Globus pallidus (tissue), 1 donor: Measurements from ENCODE around the gene ARHGAP28.

Experiments
- DNase-seq: peaks from one replicate; pipeline ENCODE4 v3.0.0-alpha.2; 2015; ENCODE audit warnings: low spot score

Gene ARHGAP28

GRCh38 chr18:6733758-6734157, 4.2 kb downstream of the ARHGAP28 start:
- DNase-seq: no peak

GRCh38 chr18:6734726-6735430, 5.4 kb downstream of the ARHGAP28 start:
- no peak for DNase-seq

GRCh38 chr18:6737833-6738232, 8.3 kb downstream of the ARHGAP28 start:
- DNase-seq: no peak

- DNase-seq: no peak
Measured at GRCh38 chr18:6738622-6739021, 9.1 kb downstream of the ARHGAP28 start.

GRCh38 chr18:6741232-6741663, 11.7 kb downstream of the ARHGAP28 start:
- no peak for DNase-seq

GRCh38 chr18:6741786-6742185, 12.3 kb downstream of the ARHGAP28 start:
- no peak for DNase-seq

- no peak for DNase-seq
Measured at GRCh38 chr18:6743999-6744398, 14.5 kb downstream of the ARHGAP28 start.

GRCh38 chr18:6744816-6745455, 15.4 kb downstream of the ARHGAP28 start:
- DNase-seq: no peak

- no peak for DNase-seq
Measured at GRCh38 chr18:6745504-6746031, 16.1 kb downstream of the ARHGAP28 start.

- no peak for DNase-seq
Measured at GRCh38 chr18:6746386-6746960, 17.0 kb downstream of the ARHGAP28 start.

GRCh38 chr18:6747646-6748045, 18.1 kb downstream of the ARHGAP28 start:
- no peak for DNase-seq

GRCh38 chr18:6748241-6748640, 18.7 kb downstream of the ARHGAP28 start:
- no peak for DNase-seq

GRCh38 chr18:6750411-6750810, 20.9 kb downstream of the ARHGAP28 start:
- DNase-seq: no peak

- DNase-seq: no peak
Measured at GRCh38 chr18:6751222-6751621, 21.7 kb downstream of the ARHGAP28 start.

GRCh38 chr18:6752202-6752860, 22.8 kb downstream of the ARHGAP28 start:
- no peak for DNase-seq

GRCh38 chr18:6755107-6755506, 25.6 kb downstream of the ARHGAP28 start:
- DNase-seq: no peak

GRCh38 chr18:6757931-6758330, 28.4 kb downstream of the ARHGAP28 start:
- no peak for DNase-seq

- DNase-seq: no peak
Measured at GRCh38 chr18:6759579-6759978, 30.1 kb downstream of the ARHGAP28 start.

GRCh38 chr18:6763524-6763923, 34.0 kb downstream of the ARHGAP28 start:
- DNase-seq: no peak

- no peak for DNase-seq
Measured at GRCh38 chr18:6764382-6764781, 34.9 kb downstream of the ARHGAP28 start.

- DNase-seq: no peak
Measured at GRCh38 chr18:6773777-6774176, 44.3 kb downstream of the ARHGAP28 start.

- DNase-seq: no peak
Measured at GRCh38 chr18:6775237-6775636, 45.7 kb downstream of the ARHGAP28 start.

GRCh38 chr18:6775702-6776101, 46.2 kb downstream of the ARHGAP28 start:
- no peak for DNase-seq
